ENCODE data around the gene ARHGAP5. TPM values are rescaled to one million over a fixed set of nuclear protein-coding genes. Genes with fewer than 3 reads are reported as not detected.

ARHGAP5 gene
- polyA plus RNA-seq, 3 donors, result 2.5 to 6.3 (median 4.3) TPM

DNA sequence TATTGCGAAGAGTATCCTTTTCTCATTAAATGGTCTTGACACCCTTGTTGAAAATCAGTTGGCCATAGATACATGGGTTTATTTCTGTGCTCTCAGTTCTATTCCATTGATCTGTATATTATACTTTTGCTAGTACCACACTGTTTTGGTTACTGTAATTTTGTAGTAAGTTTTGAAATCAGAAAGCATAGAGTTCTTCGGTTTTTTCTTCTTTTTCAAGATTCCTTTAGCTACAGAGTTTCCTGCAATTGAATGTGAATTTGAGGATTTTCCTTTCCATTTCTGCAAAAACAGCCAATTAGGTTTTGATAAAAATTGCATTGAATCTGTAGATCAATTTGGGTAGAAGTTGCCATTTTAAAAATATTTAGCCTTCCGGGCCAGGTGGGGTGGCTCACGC is 60.2 kb downstream of the ARHGAP5 start:
- Histone ChIP-seq H3K79me2 (ENCODE audit: insufficient read depth, low read length) (no peaks in the 10 kb centered on the region), H4K20me1 (ENCODE audit: insufficient read depth, low read length) (no peaks in the 10 kb centered on the region), H3K9me3 (replicated peaks in 1 of 2; ENCODE audit: control insufficient read depth in 1 of 2, insufficient read depth in 1 of 2, low read length in 2 of 2) (peaks cover 13% of the 10 kb centered on the region in 2 donors), H3K4me2 (replicated peaks; ENCODE audit: extremely low read depth, low read length, poor library complexity, severe bottlenecking) (no peak overlapping the region), H2AFZ (ENCODE audit: insufficient read depth, low read depth, low read length, poor library complexity, severe bottlenecking) (no peak overlapping the region), H3K4me1 (ENCODE audit: control insufficient read depth in 1 of 2, insufficient read depth in 2 of 2, low read length in 2 of 2) (no peaks in the 10 kb centered on the region), H3K27me3 (ENCODE audit: control insufficient read depth in 2 of 2, insufficient read depth in 2 of 2, low read length in 2 of 2) (no peaks in the 10 kb centered on the region), H3K36me3 (replicated peaks in 1 of 2; ENCODE audit: control insufficient read depth in 1 of 2, insufficient read depth in 2 of 2, low read length in 2 of 2) (no peaks in the 10 kb centered on the region), H3K4me3 (replicated peaks in 1 of 3; ENCODE audit: low read depth in 2 of 3, low read length in 3 of 3) (no peak overlapping the region), H3K9ac (ENCODE audit: insufficient read depth, low read length, poor library complexity, severe bottlenecking) (no peak overlapping the region), H3K27ac (ENCODE audit: low read depth in 1 of 2, low read length in 2 of 2) (no peak overlapping the region)
- Mint-ChIP-seq H3K4me1 (no peaks in the 10 kb centered on the region), H3K9me3 (peaks cover 12 to 23% (median 18%) of the 10 kb centered on the region in 7 donors), H3K27ac (no peak overlapping the region), H3K36me3 (peaks cover 17 to 22% of the 10 kb centered on the region in 2 donors), H3K27me3 (ENCODE audit: low read depth in 3 of 3) (no peaks in the 10 kb centered on the region), H3K4me3 (no peak overlapping the region)
- whole genome bisulfite sequencing (ENCODE audit: insufficient coverage), result 100% methylated on average over 1 of the region's 4 CpGs
- DNase-seq, result no peak
- intact Hi-C loops (cut with micrococcal nuclease), result no loop called here
- TF ChIP-seq, protein P1, sequence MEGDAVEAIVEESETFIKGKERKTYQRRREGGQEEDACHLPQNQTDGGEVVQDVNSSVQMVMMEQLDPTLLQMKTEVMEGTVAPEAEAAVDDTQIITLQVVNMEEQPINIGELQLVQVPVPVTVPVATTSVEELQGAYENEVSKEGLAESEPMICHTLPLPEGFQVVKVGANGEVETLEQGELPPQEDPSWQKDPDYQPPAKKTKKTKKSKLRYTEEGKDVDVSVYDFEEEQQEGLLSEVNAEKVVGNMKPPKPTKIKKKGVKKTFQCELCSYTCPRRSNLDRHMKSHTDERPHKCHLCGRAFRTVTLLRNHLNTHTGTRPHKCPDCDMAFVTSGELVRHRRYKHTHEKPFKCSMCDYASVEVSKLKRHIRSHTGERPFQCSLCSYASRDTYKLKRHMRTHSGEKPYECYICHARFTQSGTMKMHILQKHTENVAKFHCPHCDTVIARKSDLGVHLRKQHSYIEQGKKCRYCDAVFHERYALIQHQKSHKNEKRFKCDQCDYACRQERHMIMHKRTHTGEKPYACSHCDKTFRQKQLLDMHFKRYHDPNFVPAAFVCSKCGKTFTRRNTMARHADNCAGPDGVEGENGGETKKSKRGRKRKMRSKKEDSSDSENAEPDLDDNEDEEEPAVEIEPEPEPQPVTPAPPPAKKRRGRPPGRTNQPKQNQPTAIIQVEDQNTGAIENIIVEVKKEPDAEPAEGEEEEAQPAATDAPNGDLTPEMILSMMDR (IDR thresholded peaks at IDR 0.05), result no peak

DNA sequence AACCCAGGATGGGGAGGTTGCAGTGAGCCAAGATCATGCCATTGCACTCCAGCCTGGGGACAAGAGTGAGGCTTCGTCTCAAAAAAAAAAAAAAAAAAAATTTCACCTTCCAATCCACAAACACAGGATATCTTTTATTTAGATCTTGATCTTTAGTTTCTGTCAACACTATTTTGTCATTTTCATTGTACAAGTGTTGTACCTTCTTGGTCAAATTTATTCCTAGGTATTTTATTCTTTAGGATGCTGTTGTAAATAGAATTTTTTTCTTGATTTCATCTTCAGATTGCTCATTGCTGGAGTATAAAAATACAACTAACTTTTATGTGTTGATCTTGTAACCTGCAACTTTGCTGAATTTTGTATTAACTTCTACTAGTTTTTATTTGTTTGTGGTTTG is 60.8 kb downstream of the ARHGAP5 start:
- no CpG with 5 or more reads among the region's 1 CpG for WGBS (ENCODE audit: insufficient coverage)
- TF ChIP-seq, protein P1 (IDR thresholded peaks at IDR 0.05), result no peak

More for the DNA sequence above, 60.8 kb downstream of the ARHGAP5 start:
- Mint-ChIP-seq H3K9me3 (peaks cover 12 to 23% (median 18%) of the 10 kb centered on the region in 7 donors), H3K27me3 (ENCODE audit: low read depth in 3 of 3) (no peaks in the 10 kb centered on the region), H3K4me1 (no peaks in the 10 kb centered on the region), H3K36me3 (peaks cover 17 to 22% of the 10 kb centered on the region in 2 donors), H3K4me3 (no peak overlapping the region), H3K27ac (no peak overlapping the region)
- no peaks in the 10 kb centered on the region for H3K36me3 ChIP-seq (replicated peaks in 1 of 2; ENCODE audit: control insufficient read depth in 1 of 2, insufficient read depth in 2 of 2, low read length in 2 of 2)
- no peak for DNase-seq
- H3K4me1 ChIP-seq (ENCODE audit: control insufficient read depth in 1 of 2, insufficient read depth in 2 of 2, low read length in 2 of 2), result no peaks in the 10 kb centered on the region
- no peaks in the 10 kb centered on the region for H4K20me1 ChIP-seq (ENCODE audit: insufficient read depth, low read length)
- H3K4me2 ChIP-seq (replicated peaks; ENCODE audit: extremely low read depth, low read length, poor library complexity, severe bottlenecking), result no peak overlapping the region
- H3K27ac ChIP-seq (ENCODE audit: low read depth in 1 of 2, low read length in 2 of 2), result no peak overlapping the region
- no peaks in the 10 kb centered on the region for H3K27me3 ChIP-seq (ENCODE audit: control insufficient read depth in 2 of 2, insufficient read depth in 2 of 2, low read length in 2 of 2)
- H3K9ac ChIP-seq (ENCODE audit: insufficient read depth, low read length, poor library complexity, severe bottlenecking), result no peak overlapping the region
- peaks cover 13% of the 10 kb centered on the region in 2 donors for H3K9me3 ChIP-seq (replicated peaks in 1 of 2; ENCODE audit: control insufficient read depth in 1 of 2, insufficient read depth in 1 of 2, low read length in 2 of 2)
- H3K4me3 ChIP-seq (replicated peaks in 1 of 3; ENCODE audit: low read depth in 2 of 3, low read length in 3 of 3), result no peak overlapping the region
- no peak overlapping the region for H2AFZ ChIP-seq (ENCODE audit: insufficient read depth, low read depth, low read length, poor library complexity, severe bottlenecking)
- H3K79me2 ChIP-seq (ENCODE audit: insufficient read depth, low read length), result no peaks in the 10 kb centered on the region
- intact Hi-C loops (cut with micrococcal nuclease), result no loop called here

Data from CD14-positive monocyte (primary cell).